Measurements from ENCODE around the gene TTL. TPM values are rescaled to one million over a fixed set of nuclear protein-coding genes. Genes with fewer than 3 reads are reported as not detected.
"Not testable (repeated sequence)": the region's sequence is repeated elsewhere in the genome, so short reads cannot be mapped to it uniquely, and the experiment has no call there.

TTL gene
- total RNA-seq, 2 donors from 2014 or later: 19.9 to 20.5 TPM

GRCh38 chr2:112542984-112543661 is 61.2 kb downstream of the TTL start:
- DNase-seq (no peak), ATAC-seq (peak; percentile 9)
- intact Hi-C loops (cut with DNase I, micrococcal nuclease): no loop called here

GRCh38 chr2:112547333-112547732 is 65.4 kb downstream of the TTL start:
- ATAC-seq: no peak
- no peak for DNase-seq
- intact Hi-C loops (cut with DNase I, micrococcal nuclease): no loop called here

GRCh38 chr2:112548980-112549379 is 67.0 kb downstream of the TTL start:
- ATAC-seq: no peak
- intact Hi-C loops (cut with DNase I, micrococcal nuclease): no loop called here
- no peak for DNase-seq

GRCh38 chr2:112566104-112566503 is 84.1 kb downstream of the TTL start:
- intact Hi-C loops (cut with DNase I, micrococcal nuclease): no loop called here
- ATAC-seq (no peak), DNase-seq (no peak)

DNA sequence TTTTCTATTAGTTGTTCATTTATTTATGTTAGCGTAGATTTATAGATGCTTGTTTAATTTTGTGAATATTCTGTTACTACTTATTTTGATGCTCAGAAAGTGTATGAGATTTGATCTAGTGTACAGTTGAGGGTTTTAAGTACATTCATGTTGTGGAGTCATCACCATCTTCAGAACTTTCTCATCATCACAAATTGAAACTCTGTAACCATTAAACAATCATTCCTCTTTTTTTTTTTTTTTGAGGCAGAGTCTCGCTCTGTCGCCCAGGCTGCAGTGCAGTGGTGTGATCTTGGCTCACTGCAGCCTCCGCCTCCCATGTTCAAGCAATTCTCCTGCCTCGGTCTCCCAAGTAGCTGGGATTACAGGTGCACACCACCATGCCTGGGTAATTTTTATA is 84.6 kb downstream of the TTL start:
- DNase-seq; ATAC-seq; intact Hi-C loops (cut with DNase I, micrococcal nuclease): not testable (repeated sequence)

GRCh38 chr2:112572005-112572404 is 90.0 kb downstream of the TTL start:
- intact Hi-C loops (cut with DNase I, micrococcal nuclease): no loop called here
- DNase-seq (no peak), ATAC-seq (no peak)

DNA sequence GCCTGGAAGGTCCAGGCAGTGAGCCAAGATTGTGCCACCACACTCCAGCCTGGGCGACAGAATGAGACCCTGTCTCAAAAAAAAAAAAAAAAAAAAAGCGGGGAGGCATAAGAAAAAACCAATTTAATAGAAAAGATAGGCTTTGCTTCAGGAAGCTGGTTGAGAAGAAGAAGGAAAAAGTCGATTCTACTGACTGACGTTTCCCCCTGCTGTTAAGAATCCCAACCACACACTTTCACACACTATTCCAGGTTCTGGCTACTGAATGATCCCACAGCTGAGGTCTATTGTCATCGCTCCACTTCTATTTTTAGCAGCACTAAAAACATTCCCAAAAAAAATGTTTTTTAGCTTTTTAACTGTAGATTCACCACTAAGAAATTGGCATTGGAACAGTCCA is 95.8 kb downstream of the TTL start:
- intact Hi-C loops (cut with DNase I, micrococcal nuclease): no loop called here
- ATAC-seq: no peak
- DNase-seq: no peak

DNA sequence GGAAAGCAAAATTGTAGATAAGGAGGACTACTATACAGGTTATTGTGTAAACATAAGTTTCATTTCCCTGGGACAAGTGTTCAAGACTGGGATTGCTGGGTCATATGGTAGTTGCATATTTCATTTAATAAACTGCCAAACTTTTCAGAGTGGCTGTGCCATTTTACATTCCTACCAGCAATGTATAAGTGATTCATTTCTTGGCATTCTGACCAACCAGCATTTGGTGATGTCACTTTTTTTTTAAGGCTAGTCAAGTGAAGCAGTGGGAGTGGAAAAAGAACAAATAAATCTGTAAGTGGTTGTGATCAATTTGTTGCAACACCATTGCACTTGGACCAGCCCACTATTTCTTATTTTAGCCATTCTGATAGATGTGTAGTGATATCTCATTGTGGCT is 97.3 kb downstream of the TTL start:
- ATAC-seq: no peak
- no peak for DNase-seq
- intact Hi-C loops (cut with DNase I, micrococcal nuclease): no loop called here

- DNase-seq (no peak), ATAC-seq (no peak)
- intact Hi-C loops (cut with DNase I, micrococcal nuclease): no loop called here
These were observed 98.1 kb downstream of the TTL start for GRCh38 chr2:112580084-112580483.

- intact Hi-C loops (cut with DNase I, micrococcal nuclease): no loop called here
- no peak for DNase-seq
- peak; percentile 8 for ATAC-seq
These were observed 100.4 kb downstream of the TTL start for GRCh38 chr2:112582314-112582746.

GRCh38 chr2:112583497-112584133 is 101.7 kb downstream of the TTL start:
- ATAC-seq (no peak), DNase-seq (no peak)
- intact Hi-C loops (cut with DNase I, micrococcal nuclease): no loop called here

GRCh38 chr2:112584134-112584890 is 102.4 kb downstream of the TTL start, which contains the start of gene CHCHD5:
Gene CHCHD5 (plus strand): TSS chr2:112584609. CDS start chr2:112584648, 39 bp downstream.
- intact Hi-C loops (cut with DNase I, micrococcal nuclease): no loop called here
- ATAC-seq (peak; percentile 88), DNase-seq (peak; percentile 96)

DNA sequence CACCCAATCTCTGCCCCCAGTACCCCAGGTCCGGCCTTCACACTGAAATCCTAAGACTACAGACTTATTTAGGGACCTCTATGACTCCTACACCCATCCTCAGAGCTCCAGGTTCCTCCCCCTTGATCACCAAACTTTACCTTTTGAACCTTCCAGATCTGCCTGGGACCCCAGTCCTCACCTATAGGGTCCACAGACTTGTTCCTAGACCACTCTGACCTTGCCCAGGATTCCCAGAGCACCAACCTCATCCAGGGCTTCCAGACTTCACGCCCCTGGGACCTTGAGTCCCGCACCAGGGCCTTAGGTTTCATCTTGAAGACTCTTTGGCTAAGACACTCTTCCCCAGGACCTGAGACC is 102.9 kb downstream of the TTL start:
- intact Hi-C loops (cut with DNase I, micrococcal nuclease): no loop called here
- ATAC-seq (no peak), DNase-seq (no peak)

GRCh38 chr2:112585400-112585799 is 103.4 kb downstream of the TTL start:
- intact Hi-C loops (cut with DNase I, micrococcal nuclease): no loop called here
- ATAC-seq: no peak
- no peak for DNase-seq

- intact Hi-C loops (cut with DNase I, micrococcal nuclease): no loop called here
- ATAC-seq (no peak), DNase-seq (no peak)
These were observed 104.0 kb downstream of the TTL start for GRCh38 chr2:112585873-112586464.

DNA sequence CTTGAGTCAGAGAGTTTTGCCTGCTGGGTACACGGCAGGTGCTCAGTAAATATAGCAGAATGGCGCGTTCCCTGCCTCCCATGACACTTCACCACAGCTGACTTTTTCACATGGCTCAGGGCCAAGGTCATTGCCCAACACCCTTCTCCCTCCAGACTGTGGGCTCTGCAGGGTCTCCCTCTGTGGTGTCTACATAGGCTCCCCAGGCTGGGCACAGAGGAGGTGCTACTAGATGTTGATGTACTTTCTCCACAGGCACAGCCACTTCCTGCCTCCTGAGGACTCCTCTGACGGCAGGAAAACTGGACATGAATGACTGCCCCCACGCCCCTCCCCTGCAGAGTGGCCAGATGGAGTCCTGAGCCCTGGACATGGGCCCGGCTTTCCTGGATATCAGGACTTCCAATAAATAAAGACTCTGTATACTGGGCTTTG is 106.7 kb downstream of the TTL start:
- intact Hi-C loops (cut with DNase I, micrococcal nuclease): no loop called here
- DNase-seq (no peak), ATAC-seq (no peak)

Data from left colon (tissue), 2 donors.